AG10803 (cell line): ENCODE measurements around the gene SNTA1.

ENCODE experiments used
- DNase-seq: peaks from one replicate; pipeline ENCODE4 v3.0.0; 2010; ENCODE audit warnings: low read depth
- H3K4me3 ChIP-seq: 2 replicates; pipeline ENCODE4 v1.5.1; 2011; ENCODE audit warnings: mild to moderate bottlenecking, low read length, control low read depth
- TF ChIP-seq, protein P1 (sequence below): conservative IDR thresholded peaks from 2 replicates; pipeline ENCODE4 v1.5.1; 2011; ENCODE audit warnings: mild to moderate bottlenecking, low read length, control low read depth, inconsistent platforms

SNTA1 gene

DNA sequence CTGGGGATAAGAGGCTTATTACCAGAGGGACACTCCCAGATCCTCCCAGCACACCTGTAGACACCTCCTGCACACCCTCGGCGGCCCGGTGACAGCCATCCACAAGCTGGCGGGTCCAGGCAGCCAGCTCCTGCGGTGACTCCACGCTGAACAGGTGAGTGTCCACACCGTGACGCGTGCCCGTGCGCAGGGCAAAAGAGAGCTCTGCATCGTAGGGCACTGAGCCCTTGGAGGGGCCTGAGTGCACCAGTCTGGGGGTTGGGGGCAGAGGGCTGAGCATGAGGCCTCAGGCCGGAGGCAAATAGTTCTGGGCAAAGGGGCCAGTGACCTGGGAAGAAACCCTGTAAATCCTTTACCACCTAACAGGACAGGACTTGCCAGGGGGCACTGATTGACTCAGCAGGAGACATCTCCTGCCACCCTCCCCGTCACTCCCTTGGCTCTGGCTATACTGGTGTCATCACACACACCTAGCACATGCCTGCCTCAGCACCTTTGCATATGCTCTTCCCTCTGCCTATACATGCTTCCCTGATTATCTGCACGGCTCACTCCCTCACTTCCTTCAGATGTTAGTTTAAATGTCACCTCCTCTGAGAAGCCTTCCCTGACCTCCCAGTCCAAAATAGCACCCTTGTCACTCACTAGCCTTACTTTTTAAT is 33.4 kb downstream of the SNTA1 start:
- TF ChIP-seq, protein P1, sequence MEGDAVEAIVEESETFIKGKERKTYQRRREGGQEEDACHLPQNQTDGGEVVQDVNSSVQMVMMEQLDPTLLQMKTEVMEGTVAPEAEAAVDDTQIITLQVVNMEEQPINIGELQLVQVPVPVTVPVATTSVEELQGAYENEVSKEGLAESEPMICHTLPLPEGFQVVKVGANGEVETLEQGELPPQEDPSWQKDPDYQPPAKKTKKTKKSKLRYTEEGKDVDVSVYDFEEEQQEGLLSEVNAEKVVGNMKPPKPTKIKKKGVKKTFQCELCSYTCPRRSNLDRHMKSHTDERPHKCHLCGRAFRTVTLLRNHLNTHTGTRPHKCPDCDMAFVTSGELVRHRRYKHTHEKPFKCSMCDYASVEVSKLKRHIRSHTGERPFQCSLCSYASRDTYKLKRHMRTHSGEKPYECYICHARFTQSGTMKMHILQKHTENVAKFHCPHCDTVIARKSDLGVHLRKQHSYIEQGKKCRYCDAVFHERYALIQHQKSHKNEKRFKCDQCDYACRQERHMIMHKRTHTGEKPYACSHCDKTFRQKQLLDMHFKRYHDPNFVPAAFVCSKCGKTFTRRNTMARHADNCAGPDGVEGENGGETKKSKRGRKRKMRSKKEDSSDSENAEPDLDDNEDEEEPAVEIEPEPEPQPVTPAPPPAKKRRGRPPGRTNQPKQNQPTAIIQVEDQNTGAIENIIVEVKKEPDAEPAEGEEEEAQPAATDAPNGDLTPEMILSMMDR: no peak
- H3K4me3 ChIP-seq: no peak overlapping the region

DNA sequence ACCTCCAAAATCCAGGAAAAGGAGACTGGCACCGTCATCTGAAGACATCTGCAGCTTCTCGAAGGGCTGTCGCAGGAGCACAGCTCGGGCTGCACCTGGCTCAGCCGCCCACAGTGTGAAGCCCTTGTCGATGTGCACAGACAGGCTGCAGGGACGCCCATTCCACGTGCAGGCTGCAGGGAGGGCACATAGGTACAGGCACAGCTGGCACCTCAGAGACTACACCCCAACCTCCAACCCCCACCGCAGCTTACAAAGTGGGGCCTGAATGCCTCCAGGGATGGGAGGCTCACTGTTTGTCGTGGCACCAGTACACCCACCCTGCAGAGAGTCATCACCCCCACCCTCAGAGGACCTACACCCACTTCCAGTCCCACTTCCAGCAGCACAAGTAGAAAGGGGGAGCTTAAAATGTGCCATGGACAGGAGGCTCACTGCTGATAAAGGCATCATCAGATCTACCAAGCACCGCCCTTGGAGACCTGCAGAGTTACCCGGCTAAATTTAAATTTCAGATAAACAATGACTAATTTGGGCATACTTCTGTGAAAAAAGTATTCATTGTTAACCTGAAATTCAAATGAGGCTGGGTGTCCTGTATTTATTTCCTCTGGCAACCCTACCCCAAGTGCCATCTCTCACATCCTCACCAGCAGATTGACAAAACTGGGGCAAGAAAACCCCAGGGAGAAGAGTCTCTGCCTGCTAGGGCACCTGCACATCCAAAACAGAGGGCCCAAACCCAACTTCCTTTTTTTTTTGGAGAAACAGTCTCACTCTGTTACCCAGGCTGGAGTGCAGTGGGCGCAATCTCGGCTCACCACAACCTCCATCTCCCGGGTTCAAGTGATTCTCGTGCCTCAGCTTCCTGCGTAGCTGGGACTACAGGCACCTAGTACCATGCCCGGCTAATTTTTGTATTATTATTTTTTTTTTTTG is 34.6 kb downstream of the SNTA1 start:
- no peak overlapping the region for H3K4me3 ChIP-seq
- no peak for DNase-seq
- TF ChIP-seq, protein P1: no peak

More for the DNA sequence above, 33.4 kb downstream of the SNTA1 start:
- DNase-seq: no peak

DNA sequence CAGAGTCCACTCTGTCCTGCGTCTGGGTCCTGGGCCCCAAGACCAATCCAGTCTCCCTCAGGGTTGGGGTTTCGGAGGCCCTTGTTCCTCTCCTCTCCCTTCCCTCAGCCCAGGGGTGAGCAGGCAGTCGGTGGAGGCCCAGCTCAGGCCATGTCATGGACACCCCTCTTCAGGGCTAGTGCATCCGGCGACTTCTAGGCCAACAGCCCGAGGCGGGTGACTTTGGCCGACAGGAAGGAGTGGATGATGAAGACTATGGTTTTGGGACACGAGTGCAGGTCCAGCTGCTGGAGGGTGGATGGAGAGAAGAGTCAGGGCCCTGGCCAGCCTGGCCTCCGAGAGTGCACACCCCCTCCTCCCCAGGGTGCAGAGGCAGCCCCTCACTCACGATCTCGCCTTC is 35.2 kb downstream of the SNTA1 start:
- no peak overlapping the region for H3K4me3 ChIP-seq
- TF ChIP-seq, protein P1: no peak
- no peak for DNase-seq

DNA sequence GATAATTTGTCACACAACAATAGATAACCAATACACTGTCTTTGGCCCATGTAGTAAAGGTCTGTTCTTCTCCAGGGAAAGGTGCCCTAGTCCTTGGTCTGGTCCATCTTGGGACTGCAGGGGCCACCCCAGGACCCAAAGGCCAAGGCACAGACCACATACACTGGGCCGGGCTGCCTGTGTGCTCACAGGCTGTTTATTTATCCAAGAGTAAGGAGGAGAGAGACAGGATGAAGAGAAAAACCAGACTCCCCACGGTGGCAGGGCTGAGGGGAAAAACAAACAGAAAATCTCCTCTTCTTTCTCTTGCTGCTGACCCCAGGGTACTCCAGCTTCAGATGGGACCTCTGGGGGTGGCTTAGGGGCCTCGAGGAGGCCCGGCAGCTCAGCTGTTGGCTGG is 35.8 kb downstream of the SNTA1 start:
- no peak overlapping the region for H3K4me3 ChIP-seq
- TF ChIP-seq, protein P1: no peak
- no peak for DNase-seq

DNA sequence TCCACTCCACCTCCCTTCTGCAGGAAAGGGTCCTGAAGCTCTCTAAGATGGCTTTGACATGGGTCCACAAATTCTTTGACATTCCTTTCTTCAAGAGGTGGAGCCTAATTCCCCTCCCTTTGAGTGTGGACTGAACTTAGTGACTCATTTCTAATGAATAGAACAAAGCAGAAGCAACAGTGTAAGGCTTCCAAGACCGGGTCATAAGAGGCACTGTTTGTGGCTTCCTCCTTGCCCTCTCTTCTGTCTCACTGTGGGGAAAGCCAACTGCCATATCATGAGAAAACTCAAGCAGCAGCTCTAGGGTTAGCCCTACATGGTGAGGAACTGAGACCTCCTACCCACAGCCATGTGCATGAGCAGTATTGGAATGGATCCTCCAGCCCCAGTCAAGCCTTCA is 36.3 kb downstream of the SNTA1 start:
- H3K4me3 ChIP-seq: no peak overlapping the region
- TF ChIP-seq, protein P1: no peak
- DNase-seq: no peak

DNA sequence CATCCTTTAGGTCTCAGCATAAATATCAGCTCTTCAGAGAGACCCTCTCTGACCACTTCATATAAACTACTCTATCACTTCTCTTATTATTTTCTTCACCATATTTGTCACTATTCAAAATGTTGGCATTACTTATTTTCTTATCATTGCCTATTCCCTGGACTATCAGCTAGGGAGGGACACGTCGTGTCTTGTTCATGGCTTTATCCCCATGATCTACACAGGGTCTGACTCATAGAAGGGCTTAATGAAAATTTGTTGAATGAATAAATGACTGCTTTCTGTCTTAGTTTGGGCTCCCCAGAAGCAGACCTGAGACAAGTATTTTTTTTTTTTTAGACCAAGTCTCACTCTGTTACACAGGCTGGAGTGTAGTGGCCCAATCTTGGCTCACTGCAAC is 39.3 kb downstream of the SNTA1 start:
- no peak for DNase-seq
- H3K4me3 ChIP-seq: no peak overlapping the region
- TF ChIP-seq, protein P1: no peak
